ENCODE data around the gene TNFRSF17. TPM values are rescaled to one million over a fixed set of nuclear protein-coding genes. Genes with fewer than 3 reads are reported as not detected.
"Not testable (repeated sequence)": the region's sequence is repeated elsewhere in the genome, so short reads cannot be mapped to it uniquely, and the experiment has no call there.

TNFRSF17 gene
- total RNA-seq, 4 donors from 2014 or later, result not detected

DNA sequence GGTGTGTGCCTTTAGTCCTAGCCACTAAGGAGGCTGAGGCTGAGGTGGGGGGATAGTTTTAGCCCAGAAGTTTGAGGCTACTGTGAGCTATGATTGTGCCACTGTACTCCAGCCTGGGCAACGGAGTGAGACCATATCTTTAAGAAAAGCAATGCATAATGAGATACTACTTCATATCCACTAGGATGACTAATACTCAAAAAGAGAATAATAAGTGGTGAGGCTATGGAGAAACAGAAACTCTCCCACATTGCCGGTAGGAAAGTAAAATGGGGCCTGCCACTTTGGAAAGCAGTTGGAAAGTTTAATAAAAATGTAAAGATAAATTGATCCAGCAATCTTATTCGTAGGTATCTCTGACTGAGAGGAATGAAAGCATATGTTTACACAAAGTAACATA, 18.6 kb upstream of the TNFRSF17 start:
- Histone ChIP-seq H3K4me1 (no peaks in the 10 kb centered on the region), H3K27me3 (no peaks in the 10 kb centered on the region), H3K27ac (no peak overlapping the region), H3K4me3 (no peak overlapping the region), H3K36me3 (no peaks in the 10 kb centered on the region), H3K9me3 (no peaks in the 10 kb centered on the region)
- no peak for TF ChIP-seq EP300 (IDR thresholded peaks at IDR 0.05)
- TF ChIP-seq, protein P1, sequence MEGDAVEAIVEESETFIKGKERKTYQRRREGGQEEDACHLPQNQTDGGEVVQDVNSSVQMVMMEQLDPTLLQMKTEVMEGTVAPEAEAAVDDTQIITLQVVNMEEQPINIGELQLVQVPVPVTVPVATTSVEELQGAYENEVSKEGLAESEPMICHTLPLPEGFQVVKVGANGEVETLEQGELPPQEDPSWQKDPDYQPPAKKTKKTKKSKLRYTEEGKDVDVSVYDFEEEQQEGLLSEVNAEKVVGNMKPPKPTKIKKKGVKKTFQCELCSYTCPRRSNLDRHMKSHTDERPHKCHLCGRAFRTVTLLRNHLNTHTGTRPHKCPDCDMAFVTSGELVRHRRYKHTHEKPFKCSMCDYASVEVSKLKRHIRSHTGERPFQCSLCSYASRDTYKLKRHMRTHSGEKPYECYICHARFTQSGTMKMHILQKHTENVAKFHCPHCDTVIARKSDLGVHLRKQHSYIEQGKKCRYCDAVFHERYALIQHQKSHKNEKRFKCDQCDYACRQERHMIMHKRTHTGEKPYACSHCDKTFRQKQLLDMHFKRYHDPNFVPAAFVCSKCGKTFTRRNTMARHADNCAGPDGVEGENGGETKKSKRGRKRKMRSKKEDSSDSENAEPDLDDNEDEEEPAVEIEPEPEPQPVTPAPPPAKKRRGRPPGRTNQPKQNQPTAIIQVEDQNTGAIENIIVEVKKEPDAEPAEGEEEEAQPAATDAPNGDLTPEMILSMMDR (IDR thresholded peaks at IDR 0.05), result no peak
- no peak for TF ChIP-seq POLR2A (IDR thresholded peaks at IDR 0.05)
- 74 to 80% methylated on average over 3 of the region's 3 CpGs for WGBS, 2 donors
- DNase-seq (ENCODE audit: low spot score in 2 of 2), result no peak

DNA sequence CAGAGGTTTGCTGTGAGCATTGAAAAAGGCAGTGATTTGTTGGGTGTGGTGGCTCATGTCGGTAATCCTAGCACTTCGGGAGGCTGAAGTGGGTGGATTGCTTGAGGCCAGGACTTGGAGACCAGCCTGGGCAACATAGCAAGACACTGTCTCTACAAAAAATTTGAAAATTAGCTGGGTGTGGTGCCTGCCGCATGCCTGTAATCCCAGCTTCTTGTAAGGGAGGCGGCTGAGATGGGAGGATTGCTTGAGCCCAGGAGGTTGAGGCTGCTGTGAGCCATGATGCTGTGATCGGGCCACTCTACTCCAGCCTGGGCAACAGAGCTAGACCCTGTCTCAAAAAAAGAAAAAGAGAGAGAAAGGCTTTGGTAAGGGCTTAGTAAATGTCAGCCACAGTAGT, 16.2 kb upstream of the TNFRSF17 start:
- Histone ChIP-seq H3K27me3 (no peaks in the 10 kb centered on the region), H3K4me1 (no peaks in the 10 kb centered on the region), H3K9me3 (no peaks in the 10 kb centered on the region), H3K36me3 (no peaks in the 10 kb centered on the region), H3K4me3 (no peak overlapping the region), H3K27ac (no peak overlapping the region)
- DNase-seq (ENCODE audit: low spot score in 2 of 2), result no peak
- TF ChIP-seq, protein P1 (IDR thresholded peaks at IDR 0.05), result no peak
- TF ChIP-seq POLR2A (IDR thresholded peaks at IDR 0.05) (no peak), EP300 (IDR thresholded peaks at IDR 0.05) (no peak)
- WGBS, 2 donors, result 84 to 90% methylated on average over 5 of the region's 5 CpGs

DNA sequence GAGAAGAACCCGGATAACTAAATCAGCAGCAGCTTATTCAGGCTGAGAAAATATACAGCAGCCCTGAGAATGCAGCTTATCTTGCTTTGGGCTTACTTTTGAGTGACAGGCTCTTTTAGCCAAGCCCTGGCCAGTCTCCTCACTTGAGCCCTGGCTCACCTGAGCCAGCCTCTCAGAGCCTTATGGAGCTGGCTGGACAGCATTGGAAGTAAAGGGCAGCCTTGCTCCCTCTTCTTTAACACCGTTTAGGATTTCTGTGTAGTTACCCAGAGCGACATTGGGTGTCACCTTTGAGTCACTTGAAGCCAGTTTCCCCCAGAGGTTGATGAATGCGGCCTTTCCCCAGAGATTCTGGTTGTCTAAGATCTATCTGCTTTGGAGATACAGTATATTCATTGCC, 15.5 kb upstream of the TNFRSF17 start:
- no peak for TF ChIP-seq POLR2A (IDR thresholded peaks at IDR 0.05)
- TF ChIP-seq, protein P1 (IDR thresholded peaks at IDR 0.05), result peak in 3 of 5 experiments; percentile 22 to 44 (median 25)

DNA sequence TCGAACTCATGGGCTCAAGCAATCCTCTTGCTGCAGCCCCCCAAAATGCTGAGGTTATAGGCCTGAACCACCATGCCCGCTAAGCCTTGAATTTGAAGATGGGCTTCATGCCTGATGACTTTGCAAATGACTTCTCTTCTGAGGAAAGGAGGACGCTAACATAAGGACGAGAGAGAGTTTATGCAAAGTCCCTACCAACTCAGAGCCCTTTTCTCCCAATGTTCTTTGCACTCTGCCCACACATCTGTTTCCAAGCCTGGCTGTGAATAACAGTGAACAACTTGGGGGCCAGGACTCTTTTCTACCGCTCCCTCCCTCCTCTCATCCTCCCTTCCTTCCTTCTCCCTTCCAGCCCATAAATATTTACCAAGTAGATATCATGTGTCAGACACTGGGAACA, 14.6 kb upstream of the TNFRSF17 start:
- H3K4me3 ChIP-seq, result no peak overlapping the region
- no peaks in the 10 kb centered on the region for H3K36me3 ChIP-seq
- TF ChIP-seq, protein P1 (IDR thresholded peaks at IDR 0.05), result no peak
- TF ChIP-seq EP300 (IDR thresholded peaks at IDR 0.05) (no peak), POLR2A (IDR thresholded peaks at IDR 0.05) (no peak)
- no peaks in the 10 kb centered on the region for H3K9me3 ChIP-seq
- 64% methylated on average over 5 of the region's 5 CpGs for WGBS, 2 donors
- DNase-seq (ENCODE audit: low spot score in 2 of 2), result no peak
- H3K4me1 ChIP-seq, result no peaks in the 10 kb centered on the region
- H3K27me3 ChIP-seq, result no peaks in the 10 kb centered on the region
- H3K27ac ChIP-seq, result peak overlapping the region in 1 of 4 donors; percentile 15

More for the DNA sequence above, 15.5 kb upstream of the TNFRSF17 start:
- peak in 1 of 2 donors; percentile 11 for DNase-seq (ENCODE audit: low spot score in 2 of 2)
- H3K4me3 ChIP-seq, result no peak overlapping the region
- H3K9me3 ChIP-seq, result no peaks in the 10 kb centered on the region
- WGBS, 2 donors, result 17 to 19% methylated on average over 4 of the region's 4 CpGs
- H3K27ac ChIP-seq, result no peak overlapping the region
- no peaks in the 10 kb centered on the region for H3K27me3 ChIP-seq
- no peaks in the 10 kb centered on the region for H3K4me1 ChIP-seq
- no peaks in the 10 kb centered on the region for H3K36me3 ChIP-seq

DNA sequence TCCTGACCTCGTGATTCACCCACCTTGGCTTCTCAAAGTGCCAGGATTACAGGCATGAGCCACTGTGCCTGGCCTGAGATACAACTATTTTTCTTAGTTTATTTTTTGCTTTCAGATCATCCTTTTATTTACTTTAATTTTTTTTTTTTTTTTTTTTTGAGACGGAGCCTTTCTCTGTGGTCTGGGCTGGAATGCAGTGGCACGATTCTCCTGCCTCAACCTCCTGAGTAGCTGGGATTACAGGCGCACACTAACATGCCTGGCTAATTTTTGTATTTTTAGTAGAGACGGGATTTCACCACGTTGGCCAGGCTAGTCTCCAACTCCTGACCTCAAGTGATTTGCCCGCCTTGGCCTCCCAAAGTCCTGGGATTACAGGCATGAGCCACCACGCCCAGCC, 11.4 kb upstream of the TNFRSF17 start:
- not testable (repeated sequence) for H3K36me3 ChIP-seq; H3K27me3 ChIP-seq; H3K4me1 ChIP-seq; H3K27ac ChIP-seq; DNase-seq (ENCODE audit: low spot score in 2 of 2); H3K4me3 ChIP-seq; H3K9me3 ChIP-seq
- 80 to 82% methylated on average over 8 of the region's 8 CpGs for WGBS, 2 donors

DNA sequence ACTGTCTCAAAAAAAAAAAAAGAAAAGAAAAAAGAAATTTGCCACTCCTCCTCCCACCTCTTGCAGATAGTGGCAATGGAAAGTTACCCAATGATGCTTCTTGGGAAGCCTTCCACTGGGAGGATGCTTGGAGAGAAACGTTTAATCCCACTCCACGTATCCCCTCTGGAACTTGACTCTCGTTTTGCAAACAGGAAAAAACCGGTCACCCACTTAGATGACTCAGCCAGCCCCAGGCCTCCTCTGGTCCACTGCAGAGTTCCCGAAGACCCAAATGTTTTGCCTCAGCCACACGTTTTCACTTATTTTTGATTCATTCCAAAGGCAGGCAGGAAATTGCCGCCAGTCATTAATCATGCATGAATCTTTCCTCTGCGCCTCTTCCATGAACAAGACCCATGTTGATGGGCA, 9.3 kb upstream of the TNFRSF17 start:
- Histone ChIP-seq H3K36me3 (no peaks in the 10 kb centered on the region), H3K4me3 (no peak overlapping the region), H3K4me1 (no peaks in the 10 kb centered on the region), H3K27ac (no peak overlapping the region), H3K27me3 (no peaks in the 10 kb centered on the region), H3K9me3 (no peaks in the 10 kb centered on the region)
- DNase-seq (ENCODE audit: low spot score in 2 of 2), result no peak
- 38 to 51% methylated on average over 8 of the region's 8 CpGs for WGBS, 2 donors
- no peak for TF ChIP-seq EP300 (IDR thresholded peaks at IDR 0.05)
- TF ChIP-seq POLR2A (IDR thresholded peaks at IDR 0.05), result no peak
- TF ChIP-seq, protein P1 (IDR thresholded peaks at IDR 0.05), result no peak

Measured in tibial nerve (tissue), 4 donors.